Memory B cell (primary cell): ENCODE results near the gene ANXA11.
"Not testable (repeated sequence)": the region's sequence is repeated elsewhere in the genome, so short reads cannot be mapped to it uniquely, and the experiment has no call there.

Experiments used
- ATAC-seq: fragments of 150-1000 bp; cut with Tn5 transposase; 2 replicates; pipeline ENCODE4 v1.10.0; 2021; ENCODE audit warnings: low read depth, mild to moderate bottlenecking, moderate library complexity
- DNase-seq, 2 donors: peaks; one replicate each; pipeline ENCODE4 v3.0.0; 2022; ENCODE audit warnings: low spot score in 2 of 2
- H3K27ac Mint-ChIP-seq: one replicate; pipeline ENCODE4 v1.8.0; 2022; ENCODE audit warnings: mild to moderate bottlenecking, moderate library complexity, mixed read lengths
- H3K27me3 Mint-ChIP-seq: one replicate; pipeline ENCODE4 v1.8.0; 2022; ENCODE audit warnings: mixed read lengths
- H3K36me3 Mint-ChIP-seq: one replicate; pipeline ENCODE4 v1.8.0; 2022; ENCODE audit warnings: mild to moderate bottlenecking, mixed read lengths
- H3K4me1 Mint-ChIP-seq: one replicate; pipeline ENCODE4 v1.8.0; 2022; ENCODE audit warnings: mixed read lengths
- H3K4me3 Mint-ChIP-seq: one replicate; pipeline ENCODE4 v1.8.0; 2022; ENCODE audit warnings: mild to moderate bottlenecking, moderate library complexity, mixed read lengths
- H3K9me3 Mint-ChIP-seq: one replicate; pipeline ENCODE4 v1.8.0; 2022; ENCODE audit warnings: mixed read lengths

ANXA11 gene

GRCh38 chr10:80144696-80145131, 60.6 kb downstream of the ANXA11 start:
- H3K27ac Mint-ChIP-seq = peak overlapping the region; percentile 73
- H3K4me1 Mint-ChIP-seq = peaks cover 11% of the 10 kb centered on the region
- peaks cover 13% of the 10 kb centered on the region for H3K27me3 Mint-ChIP-seq
- peak overlapping the region; percentile 73 for H3K4me3 Mint-ChIP-seq
- H3K36me3 Mint-ChIP-seq = peaks cover 5% of the 10 kb centered on the region
- peak; percentile 18 to 19 for DNase-seq
- ATAC-seq = peak; percentile 58
- no peaks in the 10 kb centered on the region for H3K9me3 Mint-ChIP-seq

DNA sequence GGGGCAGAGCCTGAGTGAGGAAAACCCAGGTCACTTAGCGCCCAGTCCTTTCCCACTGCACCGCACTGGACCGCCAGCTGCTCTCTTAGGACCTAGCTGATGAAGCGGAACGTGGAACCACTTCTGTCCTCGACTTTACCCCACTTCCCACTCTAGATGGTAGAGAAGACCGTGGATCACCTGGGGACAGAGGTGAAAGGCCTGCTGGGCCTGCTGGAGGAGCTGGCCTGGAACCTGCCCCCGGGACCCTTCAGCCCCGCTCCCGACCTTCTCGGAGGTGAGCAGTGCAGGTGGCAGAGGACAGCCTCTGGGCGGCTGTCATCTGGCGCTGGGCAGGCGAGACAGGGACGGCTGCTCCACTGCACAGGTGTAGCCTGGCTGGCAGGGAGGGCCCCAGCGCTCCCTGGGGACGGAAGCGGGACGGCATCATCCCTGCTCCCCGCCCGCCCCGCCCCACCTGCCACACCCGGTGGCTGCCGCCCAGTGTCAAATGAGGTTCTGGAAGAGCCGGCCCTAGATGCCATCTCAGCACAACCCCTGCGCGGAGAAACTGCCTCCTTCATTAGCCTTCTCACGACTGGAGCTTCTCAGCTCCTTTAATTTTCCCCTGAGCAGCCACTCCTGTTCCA, 61.2 kb downstream of the ANXA11 start:
- H3K4me3 Mint-ChIP-seq = peak overlapping the region; percentile 73
- H3K27me3 Mint-ChIP-seq = peaks cover 16% of the 10 kb centered on the region
- no peaks in the 10 kb centered on the region for H3K9me3 Mint-ChIP-seq
- ATAC-seq (peak; percentile 60), DNase-seq (peak; percentile 19 to 29)
- H3K4me1 Mint-ChIP-seq = peaks cover 11% of the 10 kb centered on the region
- H3K36me3 Mint-ChIP-seq = peaks cover 1% of the 10 kb centered on the region
- H3K27ac Mint-ChIP-seq = peak overlapping the region; percentile 73

DNA sequence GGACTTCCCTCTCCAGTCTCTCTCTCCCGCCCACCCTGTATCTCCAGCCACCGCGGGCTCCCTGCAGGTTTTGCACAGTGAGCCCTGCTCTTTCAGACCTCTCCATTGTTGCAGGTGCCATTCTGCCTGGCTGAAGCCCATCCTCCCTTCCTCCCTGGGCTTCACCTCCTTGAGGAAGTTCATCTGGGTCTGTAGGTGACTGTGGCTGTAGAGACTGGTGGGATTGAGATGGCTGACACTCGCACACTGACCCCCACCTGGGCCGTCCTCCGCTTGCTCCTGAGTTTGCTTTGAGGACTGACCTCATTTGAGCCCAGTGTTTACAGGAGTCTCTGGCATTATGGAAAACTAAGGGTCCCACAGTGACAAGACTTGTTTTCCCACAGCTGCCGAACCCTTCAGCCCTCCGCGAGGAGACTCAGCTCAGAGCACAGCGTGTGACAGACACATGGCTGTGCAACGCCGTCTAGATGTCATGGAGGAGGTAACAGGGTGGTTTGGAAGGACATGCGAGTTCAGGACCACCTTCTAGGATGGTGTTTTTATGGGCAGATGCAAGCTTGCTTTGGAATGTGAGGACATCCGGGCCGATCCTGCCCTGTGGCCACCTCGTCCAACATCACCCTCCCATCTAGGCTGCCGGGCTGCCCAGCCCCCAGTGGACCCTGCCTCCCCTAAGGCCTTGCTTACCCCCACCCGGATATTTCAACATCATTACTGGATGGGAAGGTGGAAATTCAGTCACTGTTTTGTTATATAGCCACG, 63.5 kb downstream of the ANXA11 start:
- DNase-seq (no peak), ATAC-seq (no peak)
- no peaks in the 10 kb centered on the region for H3K36me3 Mint-ChIP-seq
- H3K27ac Mint-ChIP-seq = no peak overlapping the region
- H3K4me3 Mint-ChIP-seq = no peak overlapping the region
- H3K4me1 Mint-ChIP-seq = peaks cover 11% of the 10 kb centered on the region
- peaks cover 19% of the 10 kb centered on the region for H3K27me3 Mint-ChIP-seq
- H3K9me3 Mint-ChIP-seq = no peaks in the 10 kb centered on the region

- no peak overlapping the region for H3K27ac Mint-ChIP-seq
- ATAC-seq (no peak), DNase-seq (no peak)
- peaks cover 7% of the 10 kb centered on the region for H3K4me1 Mint-ChIP-seq
- no peaks in the 10 kb centered on the region for H3K36me3 Mint-ChIP-seq
- no peak overlapping the region for H3K4me3 Mint-ChIP-seq
- H3K9me3 Mint-ChIP-seq = no peaks in the 10 kb centered on the region
- H3K27me3 Mint-ChIP-seq = peaks cover 19% of the 10 kb centered on the region
Measured at GRCh38 chr10:80140251-80140650, 65.1 kb downstream of the ANXA11 start.

- H3K36me3 Mint-ChIP-seq = no peaks in the 10 kb centered on the region
- ATAC-seq = no peak
- no peaks in the 10 kb centered on the region for H3K4me1 Mint-ChIP-seq
- no peak overlapping the region for H3K27ac Mint-ChIP-seq
- no peak overlapping the region for H3K4me3 Mint-ChIP-seq
- H3K27me3 Mint-ChIP-seq = peaks cover 19% of the 10 kb centered on the region
- DNase-seq = no peak
- no peaks in the 10 kb centered on the region for H3K9me3 Mint-ChIP-seq
Measured at GRCh38 chr10:80139265-80139664, 66.1 kb downstream of the ANXA11 start.

GRCh38 chr10:80137920-80138319, 67.4 kb downstream of the ANXA11 start:
- Mint-ChIP-seq H3K27ac (no peak overlapping the region), H3K27me3 (peaks cover 21% of the 10 kb centered on the region), H3K4me1 (peaks cover 2% of the 10 kb centered on the region), H3K9me3 (no peaks in the 10 kb centered on the region), H3K36me3 (no peaks in the 10 kb centered on the region), H3K4me3 (no peak overlapping the region)
- ATAC-seq (no peak), DNase-seq (no peak)

DNA sequence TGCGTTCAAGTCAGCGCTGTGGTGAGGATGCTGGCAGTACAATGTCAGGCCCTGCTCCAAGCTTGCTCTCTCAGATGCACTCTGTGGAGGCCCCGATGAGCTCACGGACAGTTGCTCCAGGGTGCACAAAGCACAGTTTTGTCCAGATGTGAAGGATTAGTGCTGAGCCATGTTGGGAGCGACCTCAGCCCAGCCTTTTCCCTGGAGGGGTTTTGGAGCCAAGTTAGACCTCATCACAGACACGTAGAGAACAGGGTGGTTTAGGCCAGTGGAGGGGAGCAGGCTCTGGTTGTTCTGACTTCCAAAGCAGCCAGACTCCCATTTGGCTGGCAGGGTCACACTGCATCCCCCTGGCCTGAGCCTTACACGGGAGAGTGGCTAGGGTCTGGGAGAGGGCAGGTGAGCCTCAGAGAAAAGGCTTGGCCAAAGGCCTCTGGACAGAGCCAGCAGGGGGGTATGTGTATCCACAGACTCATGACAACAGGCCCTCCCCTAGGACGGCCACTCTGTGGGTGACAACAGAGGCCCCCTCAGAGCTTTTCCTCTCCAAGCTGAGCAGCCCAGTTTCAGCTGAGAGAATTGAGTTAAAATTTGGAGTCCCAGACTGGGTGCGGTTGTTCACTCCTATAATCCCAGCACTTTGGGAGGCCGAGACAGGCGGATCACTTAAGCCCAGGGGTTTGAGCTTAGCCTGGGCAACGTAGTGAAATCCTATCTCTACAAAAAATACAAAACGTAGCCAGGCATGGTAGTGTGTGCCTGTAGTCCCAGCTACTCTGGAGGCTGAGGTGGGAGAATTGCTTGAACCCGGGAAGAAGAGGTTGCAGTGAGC, 68.1 kb downstream of the ANXA11 start:
- Mint-ChIP-seq H3K4me1 (peaks cover 4% of the 10 kb centered on the region), H3K27me3 (peaks cover 23% of the 10 kb centered on the region), H3K9me3 (no peaks in the 10 kb centered on the region), H3K4me3 (no peak overlapping the region), H3K27ac (no peak overlapping the region), H3K36me3 (no peaks in the 10 kb centered on the region)
- DNase-seq (no peak), ATAC-seq (no peak)

DNA sequence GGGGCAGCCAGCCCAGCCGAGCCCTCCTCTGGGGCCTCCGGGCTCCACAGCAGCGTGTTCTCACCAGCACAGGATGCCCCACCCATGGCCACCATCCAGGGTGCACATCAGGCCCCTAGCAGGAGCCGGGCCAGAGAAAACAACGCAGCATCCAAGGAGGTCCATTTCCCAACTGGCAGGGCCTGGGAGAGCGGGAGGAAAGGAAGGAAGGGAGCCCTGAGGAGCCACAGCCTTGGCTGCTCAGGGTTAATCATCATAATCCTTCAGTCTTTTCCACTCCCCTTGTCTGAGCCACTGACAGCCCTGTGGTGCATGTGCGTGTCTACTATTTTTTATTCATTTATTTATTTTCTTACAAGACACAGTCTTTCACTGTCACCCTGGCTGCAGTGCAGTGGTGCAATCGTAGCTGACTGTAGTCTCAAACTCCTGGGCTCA, 69.2 kb downstream of the ANXA11 start:
- ATAC-seq (no peak), DNase-seq (no peak)
- Mint-ChIP-seq H3K36me3 (no peaks in the 10 kb centered on the region), H3K27ac (no peak overlapping the region), H3K9me3 (no peaks in the 10 kb centered on the region), H3K27me3 (peaks cover 21% of the 10 kb centered on the region), H3K4me1 (peaks cover 4% of the 10 kb centered on the region), H3K4me3 (no peak overlapping the region)

DNA sequence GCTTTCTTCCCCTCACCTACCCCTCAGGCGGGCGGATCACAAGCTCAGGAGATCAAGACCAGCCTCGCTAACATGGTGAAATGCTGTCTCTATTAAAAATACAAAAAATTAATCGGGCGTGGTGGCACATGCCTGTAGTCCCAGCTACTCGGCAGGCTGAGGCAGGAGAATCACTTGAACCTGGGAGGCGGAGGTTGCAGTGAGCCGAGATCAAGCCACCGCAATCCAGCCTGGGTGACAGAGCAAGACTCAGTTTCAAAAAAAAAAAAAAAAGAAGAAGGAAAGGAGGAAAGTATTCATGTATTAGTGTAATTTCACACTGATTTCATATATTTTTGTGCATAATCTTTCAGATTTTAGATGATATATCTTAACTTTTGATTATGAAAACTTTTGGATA, 71.7 kb downstream of the ANXA11 start:
- ATAC-seq, H3K27ac Mint-ChIP-seq, H3K4me3 Mint-ChIP-seq, H3K36me3 Mint-ChIP-seq, H3K27me3 Mint-ChIP-seq, DNase-seq, H3K4me1 Mint-ChIP-seq, H3K9me3 Mint-ChIP-seq: not testable (repeated sequence)

DNA sequence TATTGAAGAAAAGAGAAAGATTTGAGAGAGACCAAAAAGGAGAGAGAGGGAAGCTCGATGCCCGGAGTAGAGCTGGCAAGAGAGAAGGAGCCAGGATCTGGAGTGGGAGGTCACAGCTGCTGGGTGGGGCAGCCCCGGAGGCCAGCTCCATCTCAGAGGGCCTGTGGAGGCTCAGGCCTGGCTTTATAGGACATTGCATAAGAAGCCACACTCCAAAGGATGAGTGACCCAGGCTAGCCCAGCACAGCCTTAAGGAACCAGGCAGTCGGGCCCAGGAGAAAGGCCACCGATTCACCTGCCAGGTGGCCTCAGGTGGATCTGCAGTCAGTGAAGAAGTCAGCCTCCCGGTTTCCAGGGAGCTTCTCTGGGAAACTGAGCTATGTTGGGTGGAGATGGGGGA, 72.1 kb downstream of the ANXA11 start:
- no peak overlapping the region for H3K27ac Mint-ChIP-seq
- H3K9me3 Mint-ChIP-seq = no peaks in the 10 kb centered on the region
- H3K4me1 Mint-ChIP-seq = peaks cover 4% of the 10 kb centered on the region
- ATAC-seq = no peak
- DNase-seq = no peak
- H3K36me3 Mint-ChIP-seq = no peaks in the 10 kb centered on the region
- peaks cover 7% of the 10 kb centered on the region for H3K27me3 Mint-ChIP-seq
- H3K4me3 Mint-ChIP-seq = no peak overlapping the region

DNA sequence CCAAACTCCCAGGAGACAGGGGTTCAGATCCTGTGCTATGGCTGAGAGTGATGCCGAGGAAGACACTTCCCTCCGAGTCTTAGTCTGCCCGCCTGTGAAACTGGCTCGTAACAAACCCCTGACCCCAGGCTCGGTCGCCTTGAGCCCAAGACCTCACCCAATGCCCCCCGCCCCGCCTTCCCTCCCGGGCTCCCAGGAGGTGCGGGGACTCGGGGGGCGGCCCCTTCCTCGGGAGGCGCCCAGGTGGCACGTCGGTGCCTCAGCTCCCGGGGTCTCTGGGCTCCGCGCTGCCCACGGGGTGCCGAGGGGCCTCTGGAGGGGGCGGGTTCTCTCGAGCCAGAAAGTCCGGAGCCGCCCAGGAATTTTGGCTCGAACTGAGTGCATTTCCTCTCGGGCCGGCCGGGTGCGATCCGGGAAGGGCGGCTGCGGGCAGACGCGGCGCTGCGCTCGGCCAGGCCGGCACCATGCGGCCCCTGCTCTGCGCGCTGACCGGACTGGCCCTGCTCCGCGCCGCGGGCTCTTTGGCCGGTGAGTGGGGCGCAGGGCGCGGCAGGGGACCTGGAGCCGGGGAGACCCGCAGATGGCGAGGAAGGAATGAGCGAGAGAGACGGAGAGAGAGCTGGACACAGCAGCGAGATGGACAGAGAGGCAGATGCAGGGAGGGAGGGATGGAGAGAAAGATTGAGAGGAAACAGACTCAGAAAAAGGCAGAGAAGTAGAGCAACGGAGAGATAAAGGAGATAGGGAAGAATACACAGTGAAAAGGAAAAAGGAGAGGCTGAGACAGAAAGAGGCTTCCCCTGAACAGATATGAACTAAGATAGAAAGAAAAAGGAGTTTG, 72.8 kb downstream of the ANXA11 start, which contains the start of gene PLAC9:
Gene PLAC9 (plus strand): TSS at position 432 of the 841 bp plus-strand sequence. CDS start 33 bp downstream, at position 465.
- DNase-seq (no peak), ATAC-seq (no peak)
- Mint-ChIP-seq H3K9me3 (no peaks in the 10 kb centered on the region), H3K4me3 (no peak within 1 kb of the TSS), H3K27me3 (peaks cover 7% of the 10 kb centered on the region), H3K36me3 (no peaks in the 10 kb centered on the region), H3K27ac (no peak within 1 kb of the TSS), H3K4me1 (peaks cover 4% of the 10 kb centered on the region)

GRCh38 chr10:80131499-80131901, 73.8 kb downstream of the ANXA11 start:
- no peaks in the 10 kb centered on the region for H3K9me3 Mint-ChIP-seq
- DNase-seq = no peak
- no peak overlapping the region for H3K4me3 Mint-ChIP-seq
- ATAC-seq = no peak
- peaks cover 4% of the 10 kb centered on the region for H3K4me1 Mint-ChIP-seq
- peaks cover 7% of the 10 kb centered on the region for H3K27me3 Mint-ChIP-seq
- H3K27ac Mint-ChIP-seq = no peak overlapping the region
- H3K36me3 Mint-ChIP-seq = no peaks in the 10 kb centered on the region

GRCh38 chr10:80126876-80127275, 78.5 kb downstream of the ANXA11 start:
- no peaks in the 10 kb centered on the region for H3K9me3 Mint-ChIP-seq
- peaks cover 6% of the 10 kb centered on the region for H3K27me3 Mint-ChIP-seq
- no peak overlapping the region for H3K27ac Mint-ChIP-seq
- H3K4me1 Mint-ChIP-seq = no peaks in the 10 kb centered on the region
- ATAC-seq (no peak), DNase-seq (no peak)
- H3K36me3 Mint-ChIP-seq = no peaks in the 10 kb centered on the region
- H3K4me3 Mint-ChIP-seq = no peak overlapping the region
